ENCODE measurements around the gene CHD1.
A peak's percentile ranks its signal among the peaks of the same experiment; 100 is the strongest.
"Not testable (repeated sequence)": the region's sequence is repeated elsewhere in the genome, so short reads cannot be mapped to it uniquely, and the experiment has no call there.

Gene CHD1

GRCh38 chr5:98928873-98929709 lies at the start of gene CHD1:
Gene CHD1 (minus strand): TSS chr5:98929007. CDS start chr5:98926386, 2,621 bp downstream.
- DNase-seq, result peak; percentile 95

DNA sequence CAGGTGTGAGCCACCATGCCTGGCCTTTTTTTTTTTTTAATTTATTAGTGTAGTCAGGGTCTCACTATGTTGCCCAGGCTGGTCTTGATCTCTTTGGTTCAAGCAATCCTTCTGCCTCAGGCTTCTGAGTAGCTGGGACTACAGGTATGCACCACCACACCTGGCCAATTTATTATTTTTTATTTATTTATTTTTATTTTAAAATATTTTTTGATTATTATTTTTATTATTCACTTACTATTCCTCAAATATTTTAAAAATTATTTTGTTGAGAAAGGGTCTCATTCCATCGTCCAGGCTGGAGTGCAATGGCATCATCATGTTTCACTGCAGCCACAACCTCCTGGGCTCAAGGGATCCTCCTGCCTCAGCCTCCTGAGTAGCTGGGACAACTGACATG lies 49.7 kb upstream of the CHD1 start:
- no peak for DNase-seq

GRCh38 chr5:98977723-98978122 lies 48.9 kb upstream of the CHD1 start:
- no peak for DNase-seq

DNA sequence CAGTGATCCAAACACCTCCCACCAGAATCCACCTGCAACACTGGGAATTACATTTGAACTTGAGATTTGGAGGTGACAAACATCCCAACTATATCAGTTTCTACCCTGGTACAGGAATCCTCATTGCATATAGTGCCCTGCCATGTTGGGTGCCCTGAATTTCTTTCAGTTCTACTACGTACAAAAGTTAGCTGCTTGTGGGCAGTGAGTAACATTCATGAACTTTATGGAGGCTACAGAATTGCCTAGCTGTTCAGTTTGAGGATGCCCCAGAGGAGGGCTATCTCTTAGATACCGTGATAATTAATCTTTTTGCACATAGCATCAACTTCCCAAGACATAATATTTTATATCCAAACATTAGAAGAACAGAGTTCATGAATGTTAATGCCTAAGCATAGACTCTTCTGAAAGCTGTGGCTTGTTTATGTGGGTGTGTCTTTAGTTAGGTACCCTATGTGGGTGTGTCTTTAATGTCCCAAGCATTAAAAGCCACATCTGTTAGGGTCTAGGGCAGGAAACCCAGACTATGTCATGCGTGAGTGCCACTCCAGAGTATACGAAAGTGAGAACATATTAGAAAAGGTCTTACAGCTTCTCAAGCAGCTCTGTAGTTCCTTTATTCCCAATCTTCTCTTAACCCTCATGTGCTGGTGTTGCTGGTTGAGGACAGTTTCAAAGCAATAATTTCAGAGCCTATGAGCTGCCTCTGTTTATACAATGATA lies 47.0 kb upstream of the CHD1 start:
- no peak for DNase-seq

DNA sequence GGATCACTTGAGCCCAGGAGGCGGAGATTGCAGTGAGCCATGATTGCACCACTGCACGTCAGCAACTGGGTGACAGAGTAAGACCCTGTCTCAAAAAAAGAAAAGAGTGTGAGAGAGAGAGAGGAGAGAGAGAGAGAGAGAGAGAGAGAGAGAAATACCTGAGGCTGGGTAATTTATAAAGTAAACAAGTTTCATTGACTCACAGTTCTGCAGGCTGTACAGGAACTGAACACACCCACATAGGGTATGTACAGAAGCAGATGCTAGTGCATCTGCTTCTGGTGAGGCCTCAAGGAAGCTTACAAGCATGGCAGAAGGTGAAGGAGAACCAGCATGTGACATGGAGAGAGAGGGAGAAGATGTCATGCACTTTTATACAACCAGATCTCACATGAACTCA lies 46.4 kb upstream of the CHD1 start:
- DNase-seq, result no peak

GRCh38 chr5:98969400-98969799 lies 40.6 kb upstream of the CHD1 start:
- DNase-seq, result no peak

- DNase-seq, result no peak
Observed at GRCh38 chr5:98968056-98968564, 39.3 kb upstream of the CHD1 start.

GRCh38 chr5:98965226-98965625 lies 36.4 kb upstream of the CHD1 start:
- DNase-seq, result no peak

- no peak for DNase-seq
Observed at GRCh38 chr5:98964621-98965020, 35.8 kb upstream of the CHD1 start.

DNA sequence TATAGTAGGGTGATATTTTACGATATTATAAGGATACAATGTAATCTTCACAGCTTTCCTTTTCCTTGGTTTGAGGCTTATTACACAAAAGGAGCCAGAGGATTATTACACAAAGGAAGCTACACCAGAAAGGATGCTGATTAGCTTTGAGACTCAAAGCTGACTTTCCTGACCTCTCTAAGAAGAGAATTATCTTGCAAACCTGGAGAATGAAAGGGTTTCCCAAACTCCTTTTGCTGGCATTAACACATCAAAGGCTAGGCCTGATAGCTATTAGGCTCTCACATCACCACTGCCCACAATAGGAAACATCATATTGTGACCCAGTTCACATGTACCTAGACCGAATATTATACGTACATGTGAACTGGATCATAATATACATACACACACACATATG lies 34.2 kb upstream of the CHD1 start:
- DNase-seq, result no peak

- no peak for DNase-seq
Observed at GRCh38 chr5:98962587-98962986, 33.8 kb upstream of the CHD1 start.

DNA sequence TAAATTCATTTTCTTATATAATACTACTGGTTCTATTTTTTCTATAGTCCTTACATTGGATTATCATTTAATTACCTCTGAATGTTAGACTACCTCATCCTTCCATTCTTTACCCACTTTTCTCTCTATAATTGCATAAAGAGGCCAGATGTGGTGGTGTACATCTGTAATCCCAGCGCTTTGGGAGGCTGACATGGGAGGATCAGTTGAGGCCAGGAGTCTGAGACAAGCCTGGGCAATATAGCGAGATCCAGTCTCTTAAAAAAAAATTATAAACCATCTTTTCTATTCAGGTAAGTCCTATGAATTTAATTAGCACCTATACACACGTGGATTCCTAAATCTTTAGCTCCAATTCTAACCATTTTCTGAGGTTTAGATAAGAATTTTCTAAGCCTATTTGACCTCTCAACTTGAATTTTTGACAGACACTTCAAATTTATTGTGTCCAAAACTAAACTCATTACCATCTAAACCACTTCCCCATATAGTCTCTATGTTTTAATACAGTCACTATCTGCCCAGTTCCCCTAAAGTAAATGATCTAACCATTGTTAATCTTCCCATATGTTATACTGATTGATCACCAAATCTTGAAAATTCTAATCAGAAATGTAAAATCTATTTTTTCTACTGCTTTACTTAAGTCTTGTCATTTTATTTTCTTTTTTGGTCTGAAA lies 33.0 kb upstream of the CHD1 start:
- DNase-seq, result no peak

GRCh38 chr5:98957307-98957706 lies 28.5 kb upstream of the CHD1 start:
- no peak for DNase-seq

DNA sequence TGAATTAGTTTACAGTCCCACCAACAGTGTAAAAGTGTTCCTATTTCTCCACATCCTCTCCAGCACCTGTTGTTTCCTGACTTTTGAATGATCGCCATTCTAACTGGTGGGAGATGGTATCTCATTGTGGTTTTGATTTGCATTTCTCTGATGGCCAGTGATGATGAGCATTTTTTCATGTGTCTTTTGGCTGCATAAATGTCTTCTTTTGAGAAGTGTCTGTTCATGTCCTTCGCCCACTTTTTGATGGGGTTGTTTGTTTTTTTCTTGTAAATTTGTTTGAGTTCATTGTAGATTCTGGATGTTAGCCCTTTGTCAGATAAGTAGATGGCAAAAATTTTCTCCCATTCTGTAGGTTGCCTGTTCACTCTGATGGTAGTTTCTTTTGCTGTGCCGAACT lies 27.1 kb upstream of the CHD1 start:
- not testable (repeated sequence) for DNase-seq

GRCh38 chr5:98955471-98955870 lies 26.7 kb upstream of the CHD1 start:
- not testable (repeated sequence) for DNase-seq

- DNase-seq, result no peak
Observed at GRCh38 chr5:98954392-98955028, 25.7 kb upstream of the CHD1 start.

DNA sequence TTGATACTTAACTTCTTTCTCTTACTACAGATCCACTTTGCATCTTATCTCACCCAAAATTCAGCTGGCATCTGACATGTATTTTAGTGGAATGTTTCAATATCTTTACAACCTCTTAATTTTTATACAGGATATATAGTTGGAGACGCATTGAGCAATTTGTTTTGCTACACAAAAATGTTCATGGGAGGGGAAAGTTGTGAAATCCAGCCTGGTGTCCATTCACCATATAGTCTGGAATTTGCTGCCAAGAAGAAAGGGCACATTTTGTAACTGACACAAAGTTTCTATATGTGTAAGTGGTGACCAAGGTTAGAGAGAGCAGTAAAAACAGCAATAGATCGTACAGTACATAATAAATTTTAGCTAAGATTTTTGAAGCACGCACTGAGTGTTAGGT lies 14.0 kb upstream of the CHD1 start:
- DNase-seq, result no peak

- DNase-seq, result no peak
Observed at GRCh38 chr5:98941131-98941883, 12.5 kb upstream of the CHD1 start.

- no peak for DNase-seq
Observed at GRCh38 chr5:98940581-98940980, 11.8 kb upstream of the CHD1 start.

DNA sequence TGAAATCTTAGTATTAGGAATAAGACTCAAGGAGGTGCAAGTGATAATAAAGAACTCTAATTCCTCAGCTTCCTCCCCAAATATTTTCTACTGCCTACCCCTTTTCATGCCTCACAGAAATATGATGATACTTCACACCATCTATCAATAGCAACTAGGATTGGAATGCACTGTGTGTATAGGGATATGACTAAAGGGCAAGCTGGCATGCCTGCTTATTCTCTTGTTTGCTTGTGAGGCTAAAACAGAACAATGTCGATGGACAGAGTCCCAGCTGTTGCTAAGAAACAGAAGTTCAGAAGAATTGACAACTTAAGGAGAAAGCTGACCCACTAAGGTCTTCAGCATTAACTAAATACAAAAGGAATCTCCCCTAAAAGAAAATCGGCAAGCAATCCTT lies 9.7 kb upstream of the CHD1 start:
- no peak for DNase-seq

DNA sequence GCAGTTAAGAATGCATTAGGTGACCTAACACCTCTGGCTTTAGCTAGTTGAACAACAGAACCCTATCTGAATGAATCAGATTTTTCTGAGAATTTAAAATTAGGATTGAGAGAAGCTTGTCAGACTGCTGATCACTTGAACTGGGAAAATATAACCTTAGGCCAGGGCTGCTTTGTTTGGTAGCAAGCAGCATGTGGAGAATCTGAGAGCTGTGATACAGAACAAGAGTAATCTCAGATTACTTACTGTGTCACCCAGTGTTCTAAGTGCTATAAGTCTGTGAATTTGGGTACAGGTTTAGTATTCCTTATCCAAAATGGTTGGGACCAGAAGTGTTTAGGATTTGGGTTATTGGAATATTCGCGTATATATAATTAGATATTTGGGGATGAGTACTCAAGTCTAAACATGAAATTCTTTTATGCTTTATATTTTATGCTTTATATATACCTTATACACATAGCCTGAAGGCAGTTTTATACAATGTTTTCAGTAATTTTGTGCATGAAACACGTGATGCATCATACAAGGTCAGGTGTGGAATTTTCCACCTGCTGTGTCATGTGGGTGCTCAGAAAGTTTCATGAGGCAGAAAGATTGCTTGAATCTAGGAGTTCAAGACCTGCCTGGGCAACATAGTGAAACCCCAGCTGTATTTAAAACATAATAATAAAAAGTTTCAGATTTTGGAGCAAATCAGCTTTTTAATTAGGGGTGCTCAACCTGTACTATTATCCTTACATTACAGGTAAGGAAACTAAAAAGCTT lies 8.3 kb upstream of the CHD1 start:
- no peak for DNase-seq

DNA sequence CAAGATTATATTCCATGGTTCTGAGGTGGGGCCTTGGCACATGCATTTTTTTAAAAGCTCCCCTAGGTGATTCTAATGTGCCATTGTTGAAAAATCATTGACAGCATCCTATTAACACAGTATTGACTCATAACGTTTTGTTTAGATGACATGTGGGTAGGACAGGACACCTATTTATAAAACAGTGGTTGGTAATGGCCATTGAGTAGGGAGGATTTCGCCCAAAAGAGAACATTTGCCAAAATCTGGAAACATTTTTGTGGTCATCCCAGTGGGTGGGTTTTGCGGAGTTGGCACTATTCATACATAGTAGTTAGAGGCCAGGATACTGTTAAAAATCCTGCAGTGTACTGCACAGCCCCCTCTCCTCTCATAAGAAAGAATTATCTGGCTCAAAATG lies 6.4 kb upstream of the CHD1 start:
- no peak for DNase-seq

Measured in COR-L47 (cell line).